Activated naive CD4-positive, alpha-beta T cell treated with Interleukin-2 at 50 U/mL for 16 hours (primary cell): ENCODE results near the gene GBA2.

ENCODE experiments used
- DNase-seq: peaks from one replicate; pipeline ENCODE4 v3.0.0-alpha.2; 2020

The GBA2 gene

DNA sequence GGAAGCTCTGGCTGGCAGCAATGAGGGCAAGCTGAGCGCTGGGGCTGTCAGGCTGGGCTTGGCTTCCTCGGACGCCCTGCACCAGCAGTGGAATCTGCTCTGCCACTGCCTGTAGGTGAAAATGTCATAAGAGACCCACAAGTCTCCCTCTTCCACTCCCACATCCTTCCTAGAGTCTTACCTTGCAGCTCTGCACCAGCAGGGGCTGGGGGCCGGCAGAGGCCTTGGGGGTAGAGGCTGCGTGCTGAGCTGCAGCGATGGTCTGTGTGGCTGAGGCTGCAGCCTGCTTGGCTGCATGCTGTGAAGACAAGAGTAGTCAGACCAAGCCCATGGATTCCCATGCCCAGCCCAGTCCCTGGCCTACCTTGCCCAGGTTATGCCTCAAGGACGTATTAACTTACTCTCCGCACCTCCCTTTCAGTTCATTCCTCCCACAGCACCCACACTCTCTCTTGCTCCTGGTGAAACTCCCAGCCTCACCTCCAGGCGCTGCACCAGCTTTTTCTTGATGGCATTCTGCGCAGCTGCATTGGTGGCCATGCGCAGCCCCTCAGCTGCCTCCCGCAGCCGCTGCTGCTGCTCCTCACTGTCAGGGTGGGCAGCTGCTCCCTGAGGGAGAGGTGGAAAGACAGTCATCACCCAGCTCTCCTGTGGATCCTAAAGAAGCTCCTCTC lies 34.3 kb downstream of the GBA2 start:
- DNase-seq = no peak

DNA sequence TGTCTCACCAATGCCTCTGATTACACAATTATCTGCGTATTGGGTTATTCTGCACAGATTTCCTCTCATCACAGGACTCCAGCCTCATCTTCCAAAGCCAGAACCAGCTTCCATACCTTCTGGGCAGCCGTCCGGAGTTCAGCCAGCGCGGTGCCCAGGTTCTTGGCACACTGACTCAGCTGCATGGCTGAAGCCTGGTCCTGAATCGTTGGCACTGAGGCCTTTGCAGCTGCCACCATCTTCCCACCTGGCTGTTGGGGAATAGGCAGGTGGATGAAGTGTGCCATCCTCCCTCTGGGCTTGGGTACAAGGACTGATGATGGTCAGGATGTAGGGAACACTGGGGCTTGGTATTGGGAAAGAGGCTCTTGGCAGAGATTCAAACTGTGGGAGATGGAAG lies 34.9 kb downstream of the GBA2 start:
- no peak for DNase-seq

DNA sequence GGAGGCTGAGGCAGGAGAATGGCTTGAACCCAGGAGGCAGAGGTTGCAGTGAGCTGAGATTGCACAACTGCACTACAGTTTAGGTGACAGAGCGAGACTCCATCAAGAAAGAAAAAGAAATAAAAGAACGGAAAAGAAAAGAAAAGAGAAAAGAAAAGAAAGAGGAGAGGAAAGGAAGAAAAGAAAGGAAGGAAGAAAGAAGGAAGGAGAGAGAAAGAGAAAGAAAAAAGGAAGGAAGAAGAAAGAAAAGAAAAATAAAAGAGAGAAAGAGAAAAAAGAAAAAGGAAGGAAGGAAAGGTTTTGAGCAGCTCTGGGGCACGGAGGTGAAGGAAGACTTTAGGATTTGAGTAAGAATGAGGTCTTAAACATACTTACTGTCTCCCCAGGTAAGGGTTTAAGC lies 35.5 kb downstream of the GBA2 start:
- DNase-seq = no peak

DNA sequence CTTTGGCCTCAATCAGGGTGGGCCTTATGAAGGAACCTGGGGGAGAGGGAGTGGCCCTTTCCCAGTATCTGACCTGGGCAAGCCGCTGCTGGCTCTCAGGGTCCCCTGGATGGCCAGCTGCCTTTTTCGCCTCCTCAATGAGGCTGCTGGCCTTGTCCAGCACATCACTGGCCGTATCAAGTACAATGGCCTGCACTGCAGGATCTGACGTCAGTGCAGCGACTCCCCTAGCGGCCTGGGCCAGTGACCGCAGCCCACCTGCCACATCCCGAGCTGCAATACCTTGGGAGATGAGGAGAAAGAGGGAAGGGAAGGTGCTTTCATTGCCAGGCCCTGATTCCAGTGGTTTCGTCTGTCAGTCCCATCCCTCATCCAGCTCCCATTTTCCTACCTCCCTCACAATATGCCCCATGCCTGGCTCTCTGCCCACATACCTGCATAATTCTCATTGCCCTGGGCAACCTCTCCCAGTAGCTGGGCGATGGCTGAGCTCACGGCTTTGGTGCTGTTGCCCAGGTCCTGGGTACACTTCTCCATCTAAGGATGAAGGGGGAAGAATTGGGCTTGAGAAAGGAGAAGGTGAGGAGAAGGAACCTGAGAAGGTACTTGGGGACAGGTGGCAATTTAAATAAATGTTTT lies 36.1 kb downstream of the GBA2 start:
- DNase-seq = no peak

DNA sequence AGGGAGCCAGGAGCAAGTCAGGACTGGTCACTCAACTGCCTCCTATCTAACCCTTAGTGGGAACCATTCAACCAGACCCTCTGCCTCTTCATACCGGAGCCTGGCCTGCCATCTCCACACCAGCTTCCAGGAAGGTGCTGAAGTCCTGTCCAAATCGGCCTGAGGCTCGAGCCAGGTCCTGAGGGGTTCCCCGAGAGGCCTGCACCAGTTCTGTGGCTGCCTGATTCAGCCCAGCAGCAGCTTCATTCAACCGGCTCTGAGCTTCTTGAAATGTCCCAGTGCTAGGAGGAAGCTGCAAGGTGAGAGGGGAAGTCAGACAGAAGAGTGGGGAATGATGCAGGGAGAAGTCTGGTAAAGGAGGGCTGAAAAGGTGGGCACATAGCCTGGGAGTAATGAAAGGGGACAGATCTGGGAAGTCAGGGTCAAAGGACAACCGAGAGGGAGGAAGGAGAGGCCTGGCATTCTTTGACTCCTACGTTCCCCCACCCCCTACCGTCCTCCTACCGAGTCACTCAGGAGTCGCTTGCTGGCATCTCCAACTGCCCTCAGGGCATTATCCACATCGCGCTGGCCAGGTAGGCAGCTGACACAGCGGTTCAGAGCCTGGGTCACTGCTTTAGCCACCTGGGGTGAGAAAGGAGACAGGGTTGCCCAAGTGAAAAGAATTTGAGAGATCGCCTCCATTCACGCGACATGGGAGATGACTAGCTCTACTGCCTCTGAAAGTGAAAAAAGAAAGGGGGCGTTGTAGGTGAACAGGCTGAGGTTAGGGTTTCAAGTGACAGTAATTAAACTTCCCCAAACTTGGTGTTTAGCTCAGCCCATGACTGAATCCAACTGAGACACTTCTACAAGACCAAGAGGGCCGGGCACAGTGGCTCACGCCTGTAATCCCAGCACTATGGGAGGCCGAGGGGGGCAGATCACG lies 37.3 kb downstream of the GBA2 start:
- DNase-seq = no peak

DNA sequence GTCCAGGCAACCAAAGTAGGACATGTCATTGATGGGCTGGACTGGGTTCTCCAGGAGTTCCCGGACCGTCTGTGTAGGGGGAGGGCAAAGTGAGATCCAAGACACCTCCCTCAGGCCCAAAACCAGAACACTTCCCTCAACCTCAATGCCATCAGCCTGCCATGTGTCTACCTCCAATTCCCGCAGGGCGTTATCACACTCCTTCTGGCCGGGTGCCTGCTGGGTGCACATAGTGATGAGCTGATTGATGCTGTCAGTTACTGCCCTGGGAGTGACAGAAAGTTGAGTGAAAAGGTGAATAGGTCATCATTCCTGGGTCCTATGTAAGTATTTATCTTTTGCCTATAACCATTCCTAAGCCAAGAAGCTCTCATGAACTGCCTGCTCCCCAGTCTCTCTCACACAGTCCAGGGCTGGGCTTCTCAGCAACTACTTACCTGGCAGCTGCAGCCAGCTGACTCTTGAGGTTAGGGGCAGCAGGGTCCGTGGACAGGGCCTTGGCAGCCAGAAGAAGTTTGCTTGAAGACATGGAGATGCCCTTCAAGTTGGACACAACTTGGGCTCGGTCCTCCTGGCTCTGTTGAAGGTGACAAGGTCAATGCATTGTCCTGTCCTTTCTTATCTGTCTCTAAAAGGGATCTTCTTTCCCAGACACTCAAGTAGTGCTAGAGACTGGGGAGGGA lies 38.1 kb downstream of the GBA2 start:
- DNase-seq = no peak

DNA sequence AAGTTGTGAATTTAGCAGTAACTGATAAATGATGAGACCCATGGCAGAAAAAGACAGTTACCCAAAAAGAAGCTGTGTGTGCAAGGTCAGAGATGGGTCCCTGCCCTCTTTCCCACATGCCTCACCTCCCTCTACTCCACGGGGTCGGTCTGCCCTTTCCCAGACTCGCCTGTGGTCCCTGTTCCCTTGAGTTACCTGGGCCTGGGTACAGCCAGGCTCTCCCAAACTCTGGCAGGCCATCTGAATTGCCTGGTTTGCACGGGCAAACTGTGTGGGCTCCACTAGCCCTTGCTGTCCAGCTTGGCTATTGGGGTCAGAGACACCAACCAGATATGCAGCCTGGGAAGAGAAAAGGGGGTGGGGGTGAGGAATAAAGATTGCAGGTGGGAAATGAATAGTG lies 40.9 kb downstream of the GBA2 start:
- no peak for DNase-seq

DNA sequence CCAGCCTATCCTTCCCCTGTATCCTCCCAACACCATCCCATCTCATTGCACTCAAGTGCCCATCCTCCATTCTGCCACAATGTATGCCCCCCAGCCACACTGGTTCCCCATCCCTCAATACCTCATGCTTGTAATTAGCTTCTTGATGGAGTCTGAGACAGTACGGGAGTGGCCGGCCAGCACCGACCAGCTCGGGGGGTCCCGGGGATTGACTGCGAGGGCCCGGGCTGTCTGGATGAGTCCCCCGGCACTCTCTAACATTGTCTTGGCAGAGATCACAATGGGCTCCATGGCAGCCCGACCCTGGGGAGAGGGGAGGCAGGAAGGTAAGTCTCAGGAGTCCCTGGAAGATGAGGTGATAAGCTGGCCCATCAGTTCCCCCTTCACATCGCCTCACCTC lies 42.1 kb downstream of the GBA2 start:
- DNase-seq = no peak

DNA sequence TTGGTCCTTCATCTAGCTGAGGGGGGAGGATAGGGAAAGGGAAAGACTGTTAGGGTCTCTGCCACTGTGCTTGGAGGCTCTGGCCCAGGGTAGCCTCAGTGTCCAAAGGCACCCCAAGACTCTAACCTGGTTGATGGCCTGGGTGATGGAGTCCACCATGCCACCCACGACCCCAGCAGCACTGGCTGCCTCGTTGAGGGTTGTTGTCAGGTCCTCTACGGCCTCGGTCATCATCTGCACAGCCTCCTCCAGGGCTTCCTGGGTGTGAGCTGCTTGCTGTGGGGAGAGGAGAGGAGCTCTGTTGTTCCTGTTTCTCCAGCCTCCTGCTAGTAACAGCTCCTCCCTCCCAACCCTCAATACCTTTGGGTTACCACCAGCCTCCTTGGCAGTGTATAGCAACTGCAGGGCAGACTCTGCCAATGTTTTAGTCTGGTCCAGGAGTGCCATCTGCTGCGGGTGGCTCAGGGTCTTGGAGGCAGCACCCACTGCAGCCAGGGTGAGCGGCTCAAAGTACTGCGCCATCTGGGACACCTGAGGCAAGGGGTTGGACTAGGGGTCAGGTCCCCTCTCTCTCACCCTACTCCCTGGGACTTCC lies 43.1 kb downstream of the GBA2 start:
- no peak for DNase-seq

DNA sequence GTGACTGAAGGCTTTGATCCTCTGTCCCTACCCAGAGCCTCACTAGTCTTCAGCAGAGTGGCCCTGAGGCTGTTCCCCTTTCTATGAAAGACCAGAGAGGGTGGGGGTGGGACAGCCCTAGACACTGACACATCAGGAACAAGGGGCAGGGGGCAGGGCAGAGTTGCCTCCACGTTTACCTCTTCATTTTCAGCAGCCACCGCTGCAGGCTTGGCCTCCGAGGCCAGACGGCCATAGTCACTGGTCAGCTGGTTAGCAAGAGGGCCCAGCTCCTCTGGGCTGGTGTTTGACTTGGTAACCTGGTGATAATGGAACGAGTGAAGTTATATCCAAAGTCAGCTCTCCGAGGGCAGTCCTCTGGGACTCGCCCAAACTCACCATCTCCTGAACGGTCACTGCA lies 43.7 kb downstream of the GBA2 start:
- no peak for DNase-seq

DNA sequence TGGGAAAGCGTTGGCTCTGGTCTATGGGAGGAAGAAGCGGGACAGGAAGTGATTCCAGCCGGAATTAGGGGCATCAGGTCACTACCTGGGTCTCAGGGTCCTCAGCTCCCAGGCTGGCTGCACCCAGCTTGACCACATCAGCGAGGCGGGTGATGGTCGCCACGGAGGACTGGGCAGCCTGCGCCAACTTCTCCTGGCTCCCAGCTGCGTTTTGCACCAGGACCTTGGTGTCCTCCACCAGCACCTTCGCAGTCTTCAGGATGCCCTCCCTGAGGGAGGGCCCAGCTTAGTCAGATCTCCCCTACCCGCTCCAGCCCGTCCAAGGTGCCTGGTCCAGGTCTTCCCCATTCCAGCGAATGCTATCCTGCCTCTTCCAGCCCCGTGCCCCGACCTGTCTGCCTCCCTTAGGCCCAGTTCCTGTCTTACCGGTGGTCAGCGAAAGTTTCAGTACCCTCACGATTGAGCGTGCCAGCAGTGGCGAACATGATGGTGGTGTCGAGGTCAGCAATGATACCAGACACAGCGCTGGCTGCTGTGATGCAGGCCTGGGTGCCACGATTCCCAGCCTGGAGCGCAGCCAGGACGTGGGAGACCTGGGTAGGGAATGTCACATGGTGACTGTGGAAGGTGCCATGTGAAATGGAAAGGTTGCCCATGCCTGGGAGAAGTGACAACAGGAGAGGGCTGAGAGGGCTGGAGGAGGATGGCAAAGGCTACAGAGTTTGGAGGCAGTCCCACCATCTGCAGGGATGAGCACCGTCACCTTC lies 44.9 kb downstream of the GBA2 start:
- no peak for DNase-seq

DNA sequence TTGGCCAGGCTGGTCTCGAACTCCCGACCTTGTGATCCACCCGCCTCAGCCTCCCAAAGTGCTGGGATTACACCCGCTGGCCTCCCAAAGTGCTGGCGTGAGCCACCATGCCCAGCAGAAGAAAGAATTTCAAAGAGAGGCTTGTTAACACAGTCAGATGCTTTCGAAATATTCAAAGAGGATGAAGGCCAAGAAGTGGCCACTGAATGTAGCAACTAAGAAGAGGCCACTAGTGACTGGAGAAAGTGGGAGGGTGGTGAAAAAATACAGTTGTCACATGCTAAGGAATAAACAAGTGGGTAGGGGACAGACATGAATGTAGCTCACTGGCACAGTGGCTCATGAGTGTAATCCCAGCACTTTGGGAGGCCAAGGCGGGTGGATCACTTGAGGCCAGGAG lies 46.3 kb downstream of the GBA2 start:
- no peak for DNase-seq

DNA sequence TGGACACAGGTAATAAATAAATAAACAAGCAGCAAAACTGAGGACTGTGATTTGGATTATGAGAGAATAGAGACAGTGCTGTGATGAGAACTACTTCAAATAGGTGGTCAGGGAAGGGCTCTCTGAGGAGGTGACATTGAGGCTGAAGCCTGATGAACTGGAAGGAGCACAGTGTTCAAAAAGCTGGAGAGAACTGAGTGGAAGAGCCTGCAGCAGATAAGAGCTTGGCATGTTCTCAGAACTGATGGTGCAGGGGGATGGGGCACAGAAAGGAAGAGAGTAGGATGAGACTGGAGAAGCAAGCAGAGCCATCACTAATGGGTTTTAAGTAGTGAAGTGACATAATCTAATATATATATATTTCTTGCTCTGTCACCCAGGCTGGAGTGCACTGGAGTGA lies 48.1 kb downstream of the GBA2 start:
- no peak for DNase-seq

DNA sequence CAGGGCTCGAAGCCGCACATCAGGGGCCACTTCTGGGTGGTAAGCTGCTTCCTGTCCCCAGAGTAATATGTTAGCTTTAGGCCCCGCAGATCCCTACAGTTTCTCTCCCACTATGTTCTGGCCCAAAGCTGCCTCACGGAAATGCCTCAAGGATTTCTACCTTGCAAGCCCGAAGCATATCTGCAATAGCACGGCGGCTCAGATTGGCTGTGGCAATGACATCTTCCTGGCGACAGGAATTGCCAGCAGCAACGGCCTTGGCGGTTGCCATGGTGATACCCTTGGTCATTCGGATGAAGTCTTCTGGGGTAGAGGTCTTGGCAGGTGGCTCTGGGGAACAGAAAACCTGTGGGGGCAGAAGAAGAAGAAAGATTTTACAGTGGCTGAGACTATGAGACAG lies 49.0 kb downstream of the GBA2 start:
- DNase-seq = no peak

DNA sequence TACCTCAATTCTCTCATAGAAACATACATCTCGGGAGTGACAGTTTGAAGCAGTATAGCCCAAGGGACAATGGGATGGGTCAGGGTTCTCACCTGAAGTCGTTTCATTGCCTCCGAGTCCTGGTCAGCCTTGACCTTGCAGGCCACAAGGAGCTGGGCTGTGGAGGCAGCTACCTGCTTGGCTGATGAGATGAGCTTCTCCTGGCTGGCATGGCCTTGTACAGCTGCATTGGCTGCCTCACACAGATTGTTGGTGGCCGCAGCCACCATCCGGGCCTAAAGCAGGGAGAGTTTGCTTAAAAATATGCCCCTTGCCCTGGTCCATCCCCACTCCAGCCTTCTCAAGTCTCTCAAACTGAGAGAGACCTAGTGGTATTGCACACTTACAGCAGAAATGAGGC lies 50.8 kb downstream of the GBA2 start:
- DNase-seq = no peak

DNA sequence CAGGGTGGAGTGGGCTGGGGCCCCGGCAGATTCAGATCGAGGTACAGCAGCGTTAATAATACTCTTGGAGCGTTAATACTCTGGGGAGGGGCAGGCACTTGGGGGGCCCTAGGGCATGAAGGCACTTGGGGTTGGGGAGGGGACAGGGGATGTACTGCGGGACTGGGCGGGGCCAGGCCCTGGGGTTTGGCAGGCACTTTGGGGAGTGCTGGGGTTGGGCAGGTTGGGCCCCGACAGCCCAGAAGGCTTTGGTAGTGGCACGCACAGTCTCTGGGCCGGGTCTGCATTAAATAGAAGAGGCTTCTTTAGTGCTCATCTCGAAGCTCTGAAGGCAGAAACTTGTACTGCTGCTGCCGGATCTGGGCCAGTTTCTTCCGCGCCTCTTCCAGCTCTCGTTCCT lies 51.5 kb downstream of the GBA2 start:
- DNase-seq = no peak

DNA sequence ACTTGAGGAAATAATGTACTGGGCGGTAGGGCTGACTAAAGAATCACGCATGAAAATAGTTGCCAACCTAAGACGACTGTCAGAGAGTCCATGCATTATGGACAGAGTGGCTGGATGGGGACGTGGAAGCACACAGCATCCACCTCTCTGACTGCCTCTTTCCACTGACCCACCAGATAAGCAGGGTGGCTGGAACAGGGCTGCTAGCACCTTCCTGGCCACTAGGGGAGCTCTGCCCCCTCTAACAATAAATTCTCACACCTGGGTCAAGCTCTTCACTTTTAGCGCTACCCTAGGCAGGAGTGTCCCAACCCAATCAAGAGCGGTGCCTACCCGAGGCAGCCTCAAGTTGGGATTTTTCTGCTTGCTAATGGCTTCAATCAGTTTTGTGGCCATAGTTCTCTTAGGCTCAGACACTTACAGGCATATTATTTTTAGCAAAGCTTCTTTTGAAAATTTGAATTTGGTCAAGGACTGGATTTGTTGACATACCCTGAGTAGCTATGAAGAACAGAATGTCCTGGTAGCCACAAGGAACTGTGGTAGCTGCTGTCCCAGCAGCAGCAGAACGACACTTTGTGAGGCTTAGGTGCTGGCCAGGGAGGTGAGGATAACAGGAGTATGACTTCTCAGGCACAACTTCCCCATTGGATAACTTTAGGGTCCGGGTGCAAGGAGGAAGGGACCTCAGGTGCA lies 52.4 kb downstream of the GBA2 start:
- peak; percentile 59 for DNase-seq

DNA sequence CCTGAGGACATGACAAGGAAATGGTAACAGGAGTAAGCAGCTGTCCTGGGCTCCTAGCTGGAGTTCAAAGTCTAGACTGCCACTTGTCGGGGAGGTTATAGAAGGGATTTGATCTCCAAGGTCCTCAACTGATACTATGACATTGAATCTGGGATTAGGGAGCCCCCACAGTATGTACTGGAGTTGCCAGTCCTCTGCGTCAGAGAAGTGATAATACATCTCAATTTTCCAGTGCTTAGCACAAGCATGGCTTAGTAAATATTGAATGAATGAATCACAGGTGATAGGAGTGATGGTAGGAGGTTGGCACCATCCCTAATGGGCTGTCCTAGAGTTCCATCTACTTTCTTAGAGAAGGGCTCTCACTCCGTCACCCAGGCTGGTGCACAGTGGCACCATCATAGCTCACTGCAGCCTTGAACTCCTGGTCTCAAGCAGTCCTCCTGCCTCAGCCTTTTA lies 53.1 kb downstream of the GBA2 start:
- DNase-seq = no peak

DNA sequence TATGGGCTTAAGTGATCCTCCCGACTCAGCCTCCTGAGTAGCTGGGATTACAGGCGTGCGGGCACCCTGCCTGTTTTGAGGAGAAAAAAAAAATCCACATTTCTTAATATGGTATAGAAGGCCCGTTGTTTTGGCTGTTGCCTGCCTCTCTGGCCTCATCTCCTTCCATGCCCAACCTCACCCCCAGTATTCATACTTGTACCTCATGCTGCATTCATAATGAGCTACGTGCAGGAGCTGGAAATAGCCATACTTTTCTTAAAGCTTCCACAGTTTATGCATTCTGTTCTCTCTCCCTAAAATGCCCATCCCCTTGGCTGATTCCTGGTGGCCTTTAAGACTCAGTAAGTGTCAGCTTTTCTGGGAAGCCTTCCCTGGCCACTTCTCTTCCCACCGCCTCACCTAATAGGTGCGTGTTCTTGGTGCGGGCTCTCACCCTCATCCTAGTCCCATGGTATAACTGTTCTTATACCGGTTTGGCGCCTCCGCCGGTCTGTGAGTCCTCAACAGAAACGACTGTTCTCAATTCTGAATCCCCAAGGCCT lies 57.2 kb downstream of the GBA2 start:
- DNase-seq = no peak

DNA sequence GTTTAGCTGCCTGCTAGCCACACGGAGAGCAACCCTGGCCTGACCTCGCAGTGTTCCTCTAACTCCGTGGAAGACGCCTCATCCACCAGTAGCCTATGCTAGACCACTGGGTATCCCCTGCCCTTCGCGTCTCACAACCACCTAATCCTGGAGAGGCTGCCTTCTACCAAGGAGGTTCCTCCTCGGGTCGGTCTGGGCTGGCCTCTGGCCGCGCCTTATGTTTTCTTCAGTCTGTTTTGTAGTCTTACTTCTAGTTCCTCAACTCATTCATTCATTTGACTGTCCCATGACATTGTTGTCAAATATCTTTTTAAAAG lies 57.7 kb downstream of the GBA2 start:
- DNase-seq = no peak

DNA sequence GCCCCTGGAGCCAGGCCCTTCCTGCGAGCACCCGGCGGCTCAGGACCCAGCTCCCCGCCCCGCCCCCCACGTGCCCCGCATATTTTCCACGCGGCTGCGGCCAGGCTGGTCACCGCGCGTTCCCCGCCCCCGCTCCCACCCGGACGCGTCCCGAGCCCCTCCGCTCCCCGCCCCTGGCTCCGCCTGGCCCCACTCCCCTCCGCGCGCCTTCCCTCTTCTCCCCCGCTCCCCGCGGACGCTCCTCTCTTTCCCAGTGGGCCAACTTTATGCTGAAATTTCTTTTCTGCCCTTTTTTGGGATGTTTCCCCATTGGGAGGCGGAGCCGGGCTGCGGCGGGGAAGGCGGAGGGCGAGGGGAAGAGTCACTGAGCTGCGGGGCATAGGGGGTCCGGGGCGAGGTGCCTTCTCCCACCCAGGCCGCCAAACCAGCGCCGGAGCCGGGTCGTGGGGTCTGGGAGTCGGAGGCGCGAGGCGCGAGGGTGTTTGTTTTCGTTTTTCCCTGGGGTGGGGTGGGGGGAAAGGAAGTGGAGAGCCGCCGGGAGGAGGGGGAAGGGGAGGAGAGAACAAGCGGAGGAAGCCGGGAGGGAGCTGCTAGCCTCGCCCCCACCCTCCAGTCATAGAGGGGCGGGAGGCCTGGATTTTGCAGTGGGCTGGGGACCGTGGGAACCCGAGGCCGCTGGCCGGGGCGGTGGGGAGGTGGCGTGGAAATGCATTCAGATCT lies 58.3 kb downstream of the GBA2 start:
- DNase-seq = peak; percentile 42
